Measurements from ENCODE around the gene PAXIP1.

Gene PAXIP1

GRCh38 chr7:154973381-154973780, 29.5 kb downstream of the PAXIP1 start:
- H3K4me3 ChIP-seq (ENCODE audit: low read depth, low read length): no peak overlapping the region
- no peaks in the 10 kb centered on the region for H3K4me1 ChIP-seq (ENCODE audit: control insufficient read depth, insufficient read depth, low read length, unreplicated experiment)
- H3K27ac ChIP-seq (ENCODE audit: low read depth, low read length): no peak overlapping the region
- H3K27me3 ChIP-seq (ENCODE audit: insufficient read depth, low read length): no peaks in the 10 kb centered on the region
- H3K79me2 ChIP-seq (ENCODE audit: control insufficient read depth, insufficient read depth, low read length, unreplicated experiment): peaks cover 4% of the 10 kb centered on the region
- H2AFZ ChIP-seq (ENCODE audit: low read length, unreplicated experiment): no peak overlapping the region
- peaks cover 11% of the 10 kb centered on the region for H3K36me3 ChIP-seq (ENCODE audit: insufficient read depth, low read length)

- Histone ChIP-seq H3K27me3 (ENCODE audit: insufficient read depth, low read length) (no peaks in the 10 kb centered on the region), H3K4me3 (ENCODE audit: low read depth, low read length) (no peak overlapping the region), H3K27ac (ENCODE audit: low read depth, low read length) (no peak overlapping the region), H3K36me3 (ENCODE audit: insufficient read depth, low read length) (peaks cover 5% of the 10 kb centered on the region; the same call in 1 of the 2 replicates), H3K4me1 (ENCODE audit: control insufficient read depth, insufficient read depth, low read length, unreplicated experiment) (no peaks in the 10 kb centered on the region), H2AFZ (ENCODE audit: low read length, unreplicated experiment) (no peak overlapping the region), H3K79me2 (ENCODE audit: control insufficient read depth, insufficient read depth, low read length, unreplicated experiment) (peaks cover 4% of the 10 kb centered on the region)
These were observed 34.5 kb downstream of the PAXIP1 start for GRCh38 chr7:154968336-154969001.

GRCh38 chr7:154967401-154967955, 35.4 kb downstream of the PAXIP1 start:
- no peaks in the 10 kb centered on the region for H3K4me1 ChIP-seq (ENCODE audit: control insufficient read depth, insufficient read depth, low read length, unreplicated experiment)

GRCh38 chr7:154965014-154965413, 37.9 kb downstream of the PAXIP1 start:
- Histone ChIP-seq H3K27me3 (ENCODE audit: insufficient read depth, low read length) (no peaks in the 10 kb centered on the region), H3K79me2 (ENCODE audit: control insufficient read depth, insufficient read depth, low read length, unreplicated experiment) (no peaks in the 10 kb centered on the region), H3K4me1 (ENCODE audit: control insufficient read depth, insufficient read depth, low read length, unreplicated experiment) (peaks cover 3% of the 10 kb centered on the region), H3K27ac (ENCODE audit: low read depth, low read length) (no peak overlapping the region), H3K36me3 (ENCODE audit: insufficient read depth, low read length) (peaks cover 13% of the 10 kb centered on the region), H2AFZ (ENCODE audit: low read length, unreplicated experiment) (no peak overlapping the region), H3K4me3 (ENCODE audit: low read depth, low read length) (no peak overlapping the region)

More at GRCh38 chr7:154967401-154967955, 35.4 kb downstream of the PAXIP1 start:
- no peaks in the 10 kb centered on the region for H3K27me3 ChIP-seq (ENCODE audit: insufficient read depth, low read length)
- no peak overlapping the region for H2AFZ ChIP-seq (ENCODE audit: low read length, unreplicated experiment)
- peaks cover 7% of the 10 kb centered on the region; the same call in 1 of the 2 replicates for H3K36me3 ChIP-seq (ENCODE audit: insufficient read depth, low read length)
- peaks cover 1% of the 10 kb centered on the region for H3K79me2 ChIP-seq (ENCODE audit: control insufficient read depth, insufficient read depth, low read length, unreplicated experiment)
- no peak overlapping the region for H3K27ac ChIP-seq (ENCODE audit: low read depth, low read length)
- H3K4me3 ChIP-seq (ENCODE audit: low read depth, low read length): no peak overlapping the region

GRCh38 chr7:154960063-154960790, 42.7 kb downstream of the PAXIP1 start:
- H3K36me3 ChIP-seq (ENCODE audit: insufficient read depth, low read length): peaks cover 12% of the 10 kb centered on the region
- H3K27ac ChIP-seq (ENCODE audit: low read depth, low read length): no peak overlapping the region
- H3K4me3 ChIP-seq (ENCODE audit: low read depth, low read length): no peak overlapping the region

GRCh38 chr7:154956427-154956826, 46.5 kb downstream of the PAXIP1 start:
- H3K27ac ChIP-seq (ENCODE audit: low read depth, low read length): no peak overlapping the region
- no peaks in the 10 kb centered on the region for H3K27me3 ChIP-seq (ENCODE audit: insufficient read depth, low read length)
- H3K4me3 ChIP-seq (ENCODE audit: low read depth, low read length): no peak overlapping the region
- peaks cover 18% of the 10 kb centered on the region for H3K36me3 ChIP-seq (ENCODE audit: insufficient read depth, low read length)
- no peaks in the 10 kb centered on the region for H3K79me2 ChIP-seq (ENCODE audit: control insufficient read depth, insufficient read depth, low read length, unreplicated experiment)
- H2AFZ ChIP-seq (ENCODE audit: low read length, unreplicated experiment): no peak overlapping the region
- H3K4me1 ChIP-seq (ENCODE audit: control insufficient read depth, insufficient read depth, low read length, unreplicated experiment): peaks cover 5% of the 10 kb centered on the region

More at GRCh38 chr7:154960063-154960790, 42.7 kb downstream of the PAXIP1 start:
- no peak overlapping the region for H2AFZ ChIP-seq (ENCODE audit: low read length, unreplicated experiment)
- no peaks in the 10 kb centered on the region for H3K27me3 ChIP-seq (ENCODE audit: insufficient read depth, low read length)
- no peaks in the 10 kb centered on the region for H3K79me2 ChIP-seq (ENCODE audit: control insufficient read depth, insufficient read depth, low read length, unreplicated experiment)
- H3K4me1 ChIP-seq (ENCODE audit: control insufficient read depth, insufficient read depth, low read length, unreplicated experiment): peaks cover 5% of the 10 kb centered on the region

- H3K79me2 ChIP-seq (ENCODE audit: control insufficient read depth, insufficient read depth, low read length, unreplicated experiment): no peaks in the 10 kb centered on the region
- H2AFZ ChIP-seq (ENCODE audit: low read length, unreplicated experiment): no peak overlapping the region
- peaks cover 15% of the 10 kb centered on the region for H3K36me3 ChIP-seq (ENCODE audit: insufficient read depth, low read length)
- H3K27me3 ChIP-seq (ENCODE audit: insufficient read depth, low read length): no peaks in the 10 kb centered on the region
- H3K4me3 ChIP-seq (ENCODE audit: low read depth, low read length): no peak overlapping the region
- H3K4me1 ChIP-seq (ENCODE audit: control insufficient read depth, insufficient read depth, low read length, unreplicated experiment): no peaks in the 10 kb centered on the region
- H3K27ac ChIP-seq (ENCODE audit: low read depth, low read length): no peak overlapping the region
These were observed 49.8 kb downstream of the PAXIP1 start for GRCh38 chr7:154953006-154953684.

- Histone ChIP-seq H3K27ac (ENCODE audit: low read depth, low read length) (no peak overlapping the region), H3K4me1 (ENCODE audit: control insufficient read depth, insufficient read depth, low read length, unreplicated experiment) (no peaks in the 10 kb centered on the region), H2AFZ (ENCODE audit: low read length, unreplicated experiment) (no peak overlapping the region), H3K36me3 (ENCODE audit: insufficient read depth, low read length) (peaks cover 19% of the 10 kb centered on the region), H3K27me3 (ENCODE audit: insufficient read depth, low read length) (no peaks in the 10 kb centered on the region), H3K4me3 (ENCODE audit: low read depth, low read length) (no peak overlapping the region), H3K79me2 (ENCODE audit: control insufficient read depth, insufficient read depth, low read length, unreplicated experiment) (no peaks in the 10 kb centered on the region)
These were observed 52.0 kb downstream of the PAXIP1 start for GRCh38 chr7:154950960-154951359.

- H3K27ac ChIP-seq (ENCODE audit: low read depth, low read length): no peak overlapping the region
- H3K4me3 ChIP-seq (ENCODE audit: low read depth, low read length): no peak overlapping the region
- no peaks in the 10 kb centered on the region for H3K4me1 ChIP-seq (ENCODE audit: control insufficient read depth, insufficient read depth, low read length, unreplicated experiment)
- H3K27me3 ChIP-seq (ENCODE audit: insufficient read depth, low read length): no peaks in the 10 kb centered on the region
- no peak overlapping the region for H2AFZ ChIP-seq (ENCODE audit: low read length, unreplicated experiment)
- H3K79me2 ChIP-seq (ENCODE audit: control insufficient read depth, insufficient read depth, low read length, unreplicated experiment): no peaks in the 10 kb centered on the region
- peaks cover 13% of the 10 kb centered on the region for H3K36me3 ChIP-seq (ENCODE audit: insufficient read depth, low read length)
These were observed 55.3 kb downstream of the PAXIP1 start for GRCh38 chr7:154947604-154948003.

- no peak overlapping the region for H3K4me3 ChIP-seq (ENCODE audit: low read depth, low read length)
- no peaks in the 10 kb centered on the region for H3K27me3 ChIP-seq (ENCODE audit: insufficient read depth, low read length)
- H2AFZ ChIP-seq (ENCODE audit: low read length, unreplicated experiment): no peak overlapping the region
- H3K4me1 ChIP-seq (ENCODE audit: control insufficient read depth, insufficient read depth, low read length, unreplicated experiment): no peaks in the 10 kb centered on the region
- H3K27ac ChIP-seq (ENCODE audit: low read depth, low read length): no peak overlapping the region
- H3K36me3 ChIP-seq (ENCODE audit: insufficient read depth, low read length): peaks cover 7% of the 10 kb centered on the region
- no peaks in the 10 kb centered on the region for H3K79me2 ChIP-seq (ENCODE audit: control insufficient read depth, insufficient read depth, low read length, unreplicated experiment)
These were observed 56.8 kb downstream of the PAXIP1 start for GRCh38 chr7:154946166-154946565.

All from ACC112 (cell line).